Measurements from ENCODE around the gene CNTNAP4. TPM values are rescaled to one million over a fixed set of nuclear protein-coding genes. Genes with fewer than 3 reads are reported as not detected.

Gene CNTNAP4
- total RNA-seq, 1 donor from 2014 or later: 1.2 TPM

- H3K27me3 Mint-ChIP-seq (ENCODE audit: unreplicated experiment): no peaks in the 10 kb centered on the region
- no peaks in the 10 kb centered on the region for H3K4me1 Mint-ChIP-seq (ENCODE audit: low read depth, unreplicated experiment)
- TF ChIP-seq CTCF (IDR thresholded peaks at IDR 0.05; ENCODE audit: partially characterized antibody, unreplicated experiment): no peak
- no peak for DNase-seq
- no peak overlapping the region for H3K4me3 Mint-ChIP-seq (ENCODE audit: unreplicated experiment)
- no peak overlapping the region for H3K27ac Mint-ChIP-seq (ENCODE audit: unreplicated experiment)
- no peaks in the 10 kb centered on the region for H3K9me3 Mint-ChIP-seq (ENCODE audit: unreplicated experiment)
- no peaks in the 10 kb centered on the region for H3K36me3 Mint-ChIP-seq (ENCODE audit: unreplicated experiment)
These were observed 321.3 kb downstream of the CNTNAP4 start for GRCh38 chr16:76598498-76598897.

GRCh38 chr16:76607317-76607716 lies 330.1 kb downstream of the CNTNAP4 start:
- H3K4me1 Mint-ChIP-seq (ENCODE audit: low read depth, unreplicated experiment): no peaks in the 10 kb centered on the region
- H3K27me3 Mint-ChIP-seq (ENCODE audit: unreplicated experiment): peaks cover 2% of the 10 kb centered on the region
- DNase-seq: no peak
- no peak for TF ChIP-seq CTCF (IDR thresholded peaks at IDR 0.05; ENCODE audit: partially characterized antibody, unreplicated experiment)
- H3K9me3 Mint-ChIP-seq (ENCODE audit: unreplicated experiment): no peaks in the 10 kb centered on the region
- no peaks in the 10 kb centered on the region for H3K36me3 Mint-ChIP-seq (ENCODE audit: unreplicated experiment)
- no peak overlapping the region for H3K27ac Mint-ChIP-seq (ENCODE audit: unreplicated experiment)
- no peak overlapping the region for H3K4me3 Mint-ChIP-seq (ENCODE audit: unreplicated experiment)

Measured in glutamatergic neuron (in vitro differentiated cells).